Testis (tissue), 3 donors: ENCODE results near the gene SLC37A1. TPM values are rescaled to one million over a fixed set of nuclear protein-coding genes. Genes with fewer than 3 reads are reported as not detected.

Experiments used
- DNase-seq: peaks from one replicate; pipeline ENCODE4 v3.0.0-alpha.2; 2019
- H3K27ac ChIP-seq, 2 donors: fragments of 200-600 bp; sonication (generic); one replicate each; pipeline ENCODE4 v1.5.1; 2019
- H3K27me3 ChIP-seq: fragments of 200-600 bp; sonication (generic); one replicate; pipeline ENCODE4 v1.5.1; 2019
- H3K36me3 ChIP-seq: fragments of 200-600 bp; sonication (generic); one replicate; pipeline ENCODE4 v1.5.1; 2017; ENCODE audit warnings: low read depth; ENCODE audit errors: missing control alignments
- H3K4me1 ChIP-seq: fragments of 200-600 bp; sonication (generic); one replicate; pipeline ENCODE4 v1.5.1; 2019
- H3K4me3 ChIP-seq, 2 donors: fragments of 200-600 bp; sonication (generic); one replicate each; pipeline ENCODE4 v1.5.1; 2017 to 2019
- H3K9me3 ChIP-seq: fragments of 200-600 bp; sonication (generic); one replicate; pipeline ENCODE4 v1.5.1; 2017
- POLR2A ChIP-seq: fragments of 450-650 bp; IDR thresholded peaks from one replicate; pipeline ENCODE4 v1.6.1; 2017; ENCODE audit warnings: antibody characterized with exemption, mild to moderate bottlenecking, moderate library complexity
- WGBS, 2 donors: methylation state at CpG; one replicate each; pipeline ENCODE4 v1.1.5; 2018; 5-methylcytosine and 5-hydroxymethylcytosine counted together
- intact Hi-C: fragments of 100-400 bp; cut with DNase I; formaldehyde crosslinking; loops from one replicate; pipeline ENCODE4 v1.15.1; 2023; ENCODE audit warnings: low total_unique reads
- polyA plus RNA-seq: library from polyadenylated mRNA; stranded (reverse); fragments of 350-450 nt; fragmentation: Illumina TruSeq; extraction: RNeasy Lipid Tissue Mini Kit (QIAGEN cat#74804); gene quantifications from one replicate; pipeline ENCODE4 v1.2.3, GENCODE V29; 2014; ENCODE audit warnings: low read depth, low replicate concordance; ENCODE audit not compliant: insufficient read depth
- total RNA-seq, 2 donors: library from RNA; depleted of rRNA; stranded (reverse); fragments of >200 nt; gene quantifications; one replicate each; pipeline ENCODE4 v1.2.3, GENCODE V29; 2016
- TF ChIP-seq, protein P1 (sequence below), 3 experiments: fragments of 450-650 bp in 2 of 3; fragments of 200-600 bp in 1 of 3; sonication (generic) in 1 of 3; IDR thresholded peaks; one replicate each; pipeline ENCODE4 v1.5.1; 2016 to 2019; ENCODE audit warnings: antibody characterized with exemption in 3 of 3, mild to moderate bottlenecking in 2 of 3, moderate library complexity in 1 of 3

SLC37A1 gene
- total and polyA plus RNA-seq, 3 donors from 2014 or later = 22.6 to 48.3 (median 24.3) TPM

- H3K27me3 ChIP-seq = no peaks in the 10 kb centered on the region
Observed at GRCh38 chr21:42621166-42621818, 107.6 kb downstream of the SLC37A1 start.

GRCh38 chr21:42621819-42622177 is 108.1 kb downstream of the SLC37A1 start:
- no peak overlapping the region for H3K27ac ChIP-seq
- TF ChIP-seq, protein P1, sequence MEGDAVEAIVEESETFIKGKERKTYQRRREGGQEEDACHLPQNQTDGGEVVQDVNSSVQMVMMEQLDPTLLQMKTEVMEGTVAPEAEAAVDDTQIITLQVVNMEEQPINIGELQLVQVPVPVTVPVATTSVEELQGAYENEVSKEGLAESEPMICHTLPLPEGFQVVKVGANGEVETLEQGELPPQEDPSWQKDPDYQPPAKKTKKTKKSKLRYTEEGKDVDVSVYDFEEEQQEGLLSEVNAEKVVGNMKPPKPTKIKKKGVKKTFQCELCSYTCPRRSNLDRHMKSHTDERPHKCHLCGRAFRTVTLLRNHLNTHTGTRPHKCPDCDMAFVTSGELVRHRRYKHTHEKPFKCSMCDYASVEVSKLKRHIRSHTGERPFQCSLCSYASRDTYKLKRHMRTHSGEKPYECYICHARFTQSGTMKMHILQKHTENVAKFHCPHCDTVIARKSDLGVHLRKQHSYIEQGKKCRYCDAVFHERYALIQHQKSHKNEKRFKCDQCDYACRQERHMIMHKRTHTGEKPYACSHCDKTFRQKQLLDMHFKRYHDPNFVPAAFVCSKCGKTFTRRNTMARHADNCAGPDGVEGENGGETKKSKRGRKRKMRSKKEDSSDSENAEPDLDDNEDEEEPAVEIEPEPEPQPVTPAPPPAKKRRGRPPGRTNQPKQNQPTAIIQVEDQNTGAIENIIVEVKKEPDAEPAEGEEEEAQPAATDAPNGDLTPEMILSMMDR (IDR thresholded peaks at IDR 0.05) = no peak
- TF ChIP-seq POLR2A = no peak
- H3K36me3 ChIP-seq = no peaks in the 10 kb centered on the region
- H3K9me3 ChIP-seq = no peaks in the 10 kb centered on the region
- no peak overlapping the region for H3K4me3 ChIP-seq
- H3K4me1 ChIP-seq = no peaks in the 10 kb centered on the region
- DNase-seq = no peak
- no peaks in the 10 kb centered on the region for H3K27me3 ChIP-seq
- intact Hi-C loops = no loop called here
- 40 to 60% methylated on average over 9 of the region's 9 CpGs for WGBS, 2 donors

More at GRCh38 chr21:42621166-42621818, 107.6 kb downstream of the SLC37A1 start:
- 71 to 77% methylated on average over 15 of the region's 15 CpGs for WGBS, 2 donors
- Histone ChIP-seq H3K4me1 (no peaks in the 10 kb centered on the region), H3K4me3 (no peak overlapping the region), H3K27ac (no peak overlapping the region), H3K9me3 (no peaks in the 10 kb centered on the region), H3K36me3 (no peaks in the 10 kb centered on the region)
- TF ChIP-seq, protein P1 (IDR thresholded peaks at IDR 0.05) = no peak
- no peak for TF ChIP-seq POLR2A
- no peak for DNase-seq
- intact Hi-C loops = no loop called here

DNA sequence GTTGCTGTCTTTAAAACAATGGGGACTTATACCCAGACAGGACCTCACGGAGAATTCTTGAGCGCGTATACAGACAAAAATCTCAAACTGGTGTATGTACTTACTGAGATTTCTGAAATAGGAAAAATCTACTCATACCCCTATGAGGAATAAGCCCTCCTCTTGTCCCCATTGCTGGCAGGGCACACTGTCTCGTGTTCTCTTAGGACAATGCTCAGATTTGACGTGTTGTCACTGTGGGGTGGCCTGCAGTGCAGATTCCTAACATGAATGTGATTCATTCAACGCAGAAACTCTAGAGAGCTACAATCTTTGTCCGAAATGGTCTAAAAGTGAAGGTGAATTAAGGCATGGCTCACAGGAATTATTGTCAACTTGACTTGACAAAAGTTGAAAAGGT is 108.6 kb downstream of the SLC37A1 start:
- WGBS, 2 donors = 92 to 96% methylated on average over 7 of the region's 7 CpGs
- TF ChIP-seq, protein P1 (IDR thresholded peaks at IDR 0.05) = no peak

DNA sequence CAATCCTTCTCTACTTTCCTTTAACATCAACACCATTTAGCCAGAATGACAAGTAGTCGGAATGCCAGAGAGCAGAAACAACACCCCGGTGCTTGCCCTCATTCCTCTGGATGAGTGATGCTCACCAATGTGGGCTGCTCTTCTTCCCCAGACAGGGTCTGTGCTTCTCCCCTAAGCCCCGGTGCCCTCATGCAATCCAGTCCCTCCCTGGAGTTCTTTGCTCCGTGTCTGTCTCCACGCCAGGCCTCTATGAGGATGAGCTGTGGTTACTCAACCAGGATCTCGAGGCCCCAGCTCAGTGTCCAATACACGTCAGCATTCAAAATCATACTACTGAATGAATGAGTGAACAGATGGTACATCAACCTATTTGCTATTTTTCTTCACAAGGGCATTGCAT is 110.0 kb downstream of the SLC37A1 start:
- Histone ChIP-seq H3K9me3 (no peaks in the 10 kb centered on the region), H3K4me1 (no peaks in the 10 kb centered on the region), H3K27me3 (no peaks in the 10 kb centered on the region), H3K27ac (no peak overlapping the region), H3K4me3 (no peak overlapping the region), H3K36me3 (no peaks in the 10 kb centered on the region)
- no peak for DNase-seq
- intact Hi-C loops = no loop called here
- no peak for TF ChIP-seq POLR2A
- TF ChIP-seq, protein P1 (IDR thresholded peaks at IDR 0.05) = no peak
- WGBS, 2 donors = 77 to 90% methylated on average over 7 of the region's 7 CpGs

More for the DNA sequence above, 108.6 kb downstream of the SLC37A1 start:
- no peaks in the 10 kb centered on the region for H3K9me3 ChIP-seq
- no peaks in the 10 kb centered on the region for H3K27me3 ChIP-seq
- DNase-seq = no peak
- no peak overlapping the region for H3K4me3 ChIP-seq
- no peak overlapping the region for H3K27ac ChIP-seq
- no peaks in the 10 kb centered on the region for H3K36me3 ChIP-seq
- intact Hi-C loops = no loop called here
- no peaks in the 10 kb centered on the region for H3K4me1 ChIP-seq

DNA sequence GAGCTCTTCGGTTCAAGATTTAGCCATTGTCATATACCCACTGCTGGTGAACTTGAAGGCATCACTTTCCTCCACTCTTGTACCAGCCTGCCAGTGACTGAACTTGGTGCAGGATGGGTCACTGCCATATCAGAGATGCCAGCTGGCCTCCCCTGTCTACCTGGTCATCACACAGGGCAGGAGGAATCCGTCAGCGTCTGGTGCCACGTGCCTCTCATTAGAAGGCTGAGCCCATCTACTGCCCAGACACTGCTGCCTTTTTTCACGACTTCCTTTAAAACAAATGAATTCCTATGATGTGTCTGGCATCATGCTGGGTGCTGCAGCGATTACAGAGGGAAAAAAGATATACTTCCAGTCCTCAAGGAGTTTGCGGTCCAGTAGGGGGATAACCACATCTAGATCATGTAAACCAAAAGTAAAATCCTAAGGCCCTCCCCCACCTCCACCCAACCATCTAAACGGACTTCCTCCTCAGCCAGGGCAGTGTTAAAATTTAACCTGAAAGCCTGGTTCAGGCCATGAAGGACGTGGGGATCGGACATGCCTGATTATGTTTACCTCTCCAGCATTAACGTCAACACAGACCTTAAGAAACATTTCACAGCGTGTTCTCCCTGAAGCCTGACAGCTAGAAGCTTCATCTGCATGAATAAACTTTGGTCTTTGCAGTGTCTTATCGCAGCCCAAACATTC is 110.6 kb downstream of the SLC37A1 start:
- 73 to 81% methylated on average over 12 to 13 of the region's 13 CpGs for WGBS, 2 donors
- H3K9me3 ChIP-seq = no peaks in the 10 kb centered on the region
- no peak for DNase-seq
- no peak overlapping the region for H3K27ac ChIP-seq
- intact Hi-C loops = no loop called here
- no peaks in the 10 kb centered on the region for H3K27me3 ChIP-seq
- TF ChIP-seq POLR2A = no peak
- TF ChIP-seq, protein P1 (IDR thresholded peaks at IDR 0.05) = no peak
- H3K4me1 ChIP-seq = no peaks in the 10 kb centered on the region
- H3K4me3 ChIP-seq = no peak overlapping the region
- no peaks in the 10 kb centered on the region for H3K36me3 ChIP-seq
